GM04503 (cell line): Measurements from ENCODE around the gene CREBRF.
"Not testable (repeated sequence)": the region's sequence is repeated elsewhere in the genome, so short reads cannot be mapped to it uniquely, and the experiment has no call there.

Source experiments
- DNase-seq: peaks from one replicate; pipeline ENCODE4 v3.0.0-alpha.2; 2012; ENCODE audit warnings: low read depth

Gene CREBRF

DNA sequence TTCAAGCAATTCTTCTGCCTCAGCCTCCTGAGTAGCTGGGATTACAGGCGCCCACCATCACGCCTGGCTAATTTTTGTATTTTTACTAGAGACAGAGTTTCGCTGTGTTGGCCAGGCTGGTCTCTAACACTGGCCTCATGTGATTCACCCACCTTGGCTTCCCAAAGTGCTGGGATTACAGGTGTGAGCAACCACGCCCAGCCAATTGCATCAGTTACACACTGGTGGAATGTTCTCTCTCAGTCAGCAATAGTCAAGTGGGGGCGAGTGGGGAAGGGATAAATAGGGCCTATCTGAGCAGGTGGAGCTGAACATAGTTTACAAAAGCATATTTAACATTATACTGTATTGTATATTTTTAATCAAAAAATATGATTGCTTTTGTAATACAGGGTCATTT is 98.5 kb downstream of the CREBRF start:
- DNase-seq, result not testable (repeated sequence)

- no peak for DNase-seq
Measured at GRCh38 chr5:173155912-173156311, 99.8 kb downstream of the CREBRF start.

GRCh38 chr5:173158366-173158765 is 102.2 kb downstream of the CREBRF start:
- no peak for DNase-seq

- DNase-seq, result no peak
Measured at GRCh38 chr5:173159256-173159655, 103.1 kb downstream of the CREBRF start.

DNA sequence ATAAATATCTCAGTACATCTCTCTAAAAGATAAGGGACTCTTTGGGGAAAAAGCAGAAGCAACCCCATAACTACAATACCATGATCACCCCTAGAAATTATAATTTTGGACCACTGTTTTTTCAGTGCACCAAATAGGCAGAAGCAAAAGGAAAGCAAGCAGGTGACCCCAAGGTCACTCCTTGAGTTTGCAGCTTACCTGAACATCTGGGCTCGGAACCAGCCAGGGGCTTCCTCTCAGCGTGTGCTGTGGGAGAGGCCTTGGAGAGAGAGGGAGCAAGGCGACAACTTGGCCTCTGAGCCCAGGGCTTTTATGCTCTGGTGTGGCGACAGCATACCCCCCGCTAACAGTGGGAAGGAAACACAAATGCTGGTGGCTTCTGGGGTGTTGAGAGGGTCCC is 105.0 kb downstream of the CREBRF start:
- no peak for DNase-seq

DNA sequence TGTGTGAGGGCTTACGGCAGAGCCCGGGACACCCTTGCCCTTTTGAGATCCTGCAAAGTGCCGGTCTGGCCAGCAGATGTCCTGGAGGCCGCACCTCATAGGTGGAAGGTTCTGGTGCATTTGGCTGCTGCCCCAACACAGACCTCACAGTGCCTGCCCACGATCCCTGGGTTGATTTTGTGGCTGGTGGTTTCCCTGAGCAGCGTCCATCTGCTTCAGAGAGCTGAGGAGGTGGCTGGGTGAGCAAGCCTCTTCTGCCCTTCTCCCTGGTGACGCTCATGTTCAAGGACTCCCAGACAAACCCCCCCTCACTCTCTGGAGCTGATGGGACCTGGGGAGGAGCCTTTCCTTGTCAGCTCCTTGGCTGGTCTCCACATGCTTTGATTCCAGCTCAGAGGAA is 107.1 kb downstream of the CREBRF start:
- no peak for DNase-seq

DNA sequence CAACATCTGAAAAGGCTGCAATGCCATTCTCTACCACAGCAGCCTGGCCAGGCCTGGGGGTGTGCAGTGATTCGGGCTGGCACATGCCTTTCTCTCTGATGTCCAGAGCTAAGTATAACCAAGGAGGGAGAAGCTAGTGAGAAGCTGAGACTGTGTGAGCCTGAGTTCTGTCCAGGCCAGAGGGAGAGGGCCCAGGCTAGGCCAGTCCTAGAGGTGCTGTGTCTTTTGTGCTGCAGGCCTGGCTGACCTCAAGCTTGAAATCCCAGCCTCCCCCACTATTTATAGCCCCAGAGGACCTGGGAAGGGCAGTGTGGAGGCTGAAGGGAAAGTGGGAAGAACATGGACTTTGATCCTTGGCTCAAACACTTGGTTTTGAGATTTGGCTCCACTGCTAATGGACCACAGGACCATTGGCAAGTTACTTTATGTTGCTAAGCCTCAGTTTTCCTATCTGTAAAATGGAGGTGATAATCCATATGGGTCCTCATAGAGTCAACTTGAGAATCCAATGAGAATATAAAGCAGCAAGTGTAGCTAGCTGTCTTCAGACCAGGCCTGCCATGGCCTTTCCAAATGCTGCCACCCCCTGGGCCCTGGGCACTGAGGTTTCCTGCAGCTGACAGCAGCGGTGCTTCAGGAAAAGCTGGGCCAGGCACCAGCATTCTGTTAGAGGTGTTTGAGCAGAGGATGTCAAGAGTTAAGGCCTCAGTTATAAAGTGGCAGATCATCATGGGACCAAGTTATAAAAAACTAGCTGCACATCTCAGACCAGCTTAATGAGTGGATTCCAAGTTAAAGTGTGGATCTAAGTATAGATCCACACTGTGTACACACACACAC is 109.2 kb downstream of the CREBRF start:
- DNase-seq, result no peak

GRCh38 chr5:173172166-173172565 is 116.0 kb downstream of the CREBRF start:
- no peak for DNase-seq

DNA sequence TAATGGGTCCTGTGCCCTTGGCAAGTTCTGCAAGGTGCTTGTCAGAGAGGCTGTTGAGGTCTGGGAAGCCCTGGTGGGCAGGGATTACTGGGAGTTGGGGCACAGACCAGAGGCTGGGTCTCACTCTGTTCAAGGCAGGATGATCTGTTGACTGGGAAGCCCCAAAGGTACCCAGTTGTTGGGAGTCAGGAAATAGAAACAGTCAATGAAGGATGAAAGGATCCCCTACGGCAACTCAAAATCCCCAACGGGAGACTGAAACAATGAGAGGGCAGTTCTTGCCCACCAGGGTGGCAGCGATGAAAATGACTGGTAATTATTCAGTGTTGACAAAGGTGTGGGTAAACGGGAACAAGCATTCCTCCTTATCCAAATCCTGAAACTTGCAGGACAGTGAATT is 119.4 kb downstream of the CREBRF start:
- DNase-seq, result no peak

- DNase-seq, result no peak
Measured at GRCh38 chr5:173178369-173178910, 122.3 kb downstream of the CREBRF start.

- DNase-seq, result no peak
Measured at GRCh38 chr5:173180331-173180730, 124.2 kb downstream of the CREBRF start.

DNA sequence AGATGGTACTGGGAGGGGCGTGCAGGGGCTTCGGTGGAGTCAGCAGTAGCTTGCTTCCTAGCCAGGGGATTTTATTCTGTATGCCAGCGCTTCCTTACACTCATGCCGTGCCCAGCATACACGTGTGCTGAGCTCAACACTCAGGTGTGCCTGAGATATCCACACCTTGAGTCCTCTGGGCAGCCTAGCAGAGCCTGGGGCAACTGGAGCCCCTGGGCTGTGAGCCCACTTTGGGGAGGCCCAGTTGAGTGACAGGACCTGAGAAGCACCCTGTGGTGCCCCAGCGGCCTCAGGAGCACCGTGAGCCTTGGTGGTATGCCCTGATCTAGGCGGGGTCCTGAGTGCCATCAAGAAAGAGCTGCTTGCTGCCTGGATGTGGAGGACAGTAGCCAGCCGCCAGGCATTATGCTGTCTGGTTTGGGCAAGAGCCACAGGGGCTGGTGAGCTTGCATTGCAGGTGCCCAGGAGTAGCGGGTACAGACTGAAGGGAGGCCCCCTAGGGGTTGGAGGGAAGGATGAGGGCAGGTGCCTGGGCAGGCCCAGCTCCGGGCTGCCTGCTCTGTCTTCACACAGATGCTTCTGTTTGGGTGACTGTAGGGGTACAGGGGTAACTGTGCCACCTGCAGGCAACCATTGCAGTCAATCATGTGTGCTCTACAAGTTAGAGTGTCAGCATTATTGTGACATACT is 131.0 kb downstream of the CREBRF start:
- no peak for DNase-seq

GRCh38 chr5:173188280-173188679 is 132.1 kb downstream of the CREBRF start:
- DNase-seq, result no peak
